Liver (tissue), 3 donors: Measurements from ENCODE around the gene ALAS1.

Experiments
- FOXA1 ChIP-seq: IDR thresholded peaks from 2 replicates; pipeline ENCODE4 v1.6.1; 2016; ENCODE audit warnings: antibody characterized with exemption
- GABPA ChIP-seq, 2 donors: IDR thresholded peaks in 1 of 2; conservative IDR thresholded peaks in 1 of 2; 2 replicates each; pipeline ENCODE4 v1.6.1; 2016; ENCODE audit warnings: antibody characterized with exemption in 2 of 2, mild to moderate bottlenecking in 1 of 2, moderate library complexity in 1 of 2
- NR2F2 ChIP-seq: IDR thresholded peaks from 2 replicates; pipeline ENCODE4 v1.6.1; 2016; ENCODE audit warnings: antibody characterized with exemption
- RAD21 ChIP-seq, 2 donors: IDR thresholded peaks; 2 replicates each; pipeline ENCODE4 v1.6.1; 2016; ENCODE audit warnings: antibody characterized with exemption in 2 of 2, mild to moderate bottlenecking in 2 of 2
- TAF1 ChIP-seq: conservative IDR thresholded peaks from 2 replicates; pipeline ENCODE4 v1.6.1; 2016; ENCODE audit warnings: antibody characterized with exemption, mild to moderate bottlenecking
- TF ChIP-seq, protein P1 (sequence below): fragments of 150-350 bp; IDR thresholded peaks from 2 replicates; pipeline ENCODE4 v1.5.1; 2017; ENCODE audit warnings: improper control_type of control experiment, low read depth, low read length; ENCODE audit not compliant: missing input control
- TF ChIP-seq, protein P2 (sequence below): IDR thresholded peaks from 2 replicates; pipeline ENCODE4 v1.6.1; 2016; ENCODE audit warnings: antibody characterized with exemption, mild to moderate bottlenecking
- donor health status: healthy.
- donor health status: healthy.

DNA sequence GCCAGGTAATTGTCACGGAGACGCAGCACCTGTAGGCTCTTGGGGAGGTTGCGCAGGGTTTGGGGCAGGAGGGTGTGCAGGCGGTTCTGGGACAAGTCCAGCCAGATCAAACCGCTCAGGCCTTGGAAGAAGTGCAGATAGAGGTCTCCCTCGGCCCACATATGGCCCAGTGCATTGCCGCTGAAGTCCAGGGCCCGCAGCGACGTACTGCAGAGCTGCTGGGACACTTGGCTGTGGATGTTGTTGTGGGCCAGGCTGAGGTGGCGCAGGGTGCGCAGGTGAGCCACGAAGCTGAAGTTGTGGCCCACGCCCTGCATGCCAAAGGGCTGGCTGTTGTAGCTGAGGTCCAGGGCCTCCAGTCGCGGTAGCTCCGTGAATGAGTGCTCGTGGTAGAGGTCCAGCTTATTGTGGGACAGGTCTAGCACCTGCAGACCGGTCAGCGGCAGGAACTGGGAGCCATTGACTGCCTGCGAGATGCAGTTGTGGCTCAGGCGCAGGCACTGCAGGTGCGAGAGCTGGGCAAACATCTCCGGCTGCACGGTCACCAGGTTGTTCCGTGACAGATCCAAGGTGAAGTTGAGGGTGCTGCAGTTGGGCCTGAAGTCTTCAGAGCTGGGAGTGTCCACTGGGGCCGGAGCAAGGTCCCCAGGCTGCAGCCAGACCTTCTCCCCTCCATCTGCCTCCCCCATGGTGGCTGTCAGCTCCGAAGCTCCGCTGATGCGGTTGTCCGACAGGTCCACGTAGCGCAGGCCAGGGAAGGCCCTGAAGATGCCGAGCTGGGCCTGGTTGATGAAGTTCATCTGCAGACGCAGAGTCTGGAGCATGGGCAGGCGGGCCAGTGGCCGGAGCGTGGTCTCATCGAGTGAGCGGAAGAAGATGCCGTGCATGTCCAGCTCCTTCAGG is 24.6 kb downstream of the ALAS1 start:
- TF ChIP-seq, protein P1, sequence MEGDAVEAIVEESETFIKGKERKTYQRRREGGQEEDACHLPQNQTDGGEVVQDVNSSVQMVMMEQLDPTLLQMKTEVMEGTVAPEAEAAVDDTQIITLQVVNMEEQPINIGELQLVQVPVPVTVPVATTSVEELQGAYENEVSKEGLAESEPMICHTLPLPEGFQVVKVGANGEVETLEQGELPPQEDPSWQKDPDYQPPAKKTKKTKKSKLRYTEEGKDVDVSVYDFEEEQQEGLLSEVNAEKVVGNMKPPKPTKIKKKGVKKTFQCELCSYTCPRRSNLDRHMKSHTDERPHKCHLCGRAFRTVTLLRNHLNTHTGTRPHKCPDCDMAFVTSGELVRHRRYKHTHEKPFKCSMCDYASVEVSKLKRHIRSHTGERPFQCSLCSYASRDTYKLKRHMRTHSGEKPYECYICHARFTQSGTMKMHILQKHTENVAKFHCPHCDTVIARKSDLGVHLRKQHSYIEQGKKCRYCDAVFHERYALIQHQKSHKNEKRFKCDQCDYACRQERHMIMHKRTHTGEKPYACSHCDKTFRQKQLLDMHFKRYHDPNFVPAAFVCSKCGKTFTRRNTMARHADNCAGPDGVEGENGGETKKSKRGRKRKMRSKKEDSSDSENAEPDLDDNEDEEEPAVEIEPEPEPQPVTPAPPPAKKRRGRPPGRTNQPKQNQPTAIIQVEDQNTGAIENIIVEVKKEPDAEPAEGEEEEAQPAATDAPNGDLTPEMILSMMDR: no peak
- no peak for TF ChIP-seq RAD21 (IDR thresholded peaks at IDR 0.05)
- TF ChIP-seq TAF1: no peak
- TF ChIP-seq NR2F2: no peak
- TF ChIP-seq, protein P2, sequence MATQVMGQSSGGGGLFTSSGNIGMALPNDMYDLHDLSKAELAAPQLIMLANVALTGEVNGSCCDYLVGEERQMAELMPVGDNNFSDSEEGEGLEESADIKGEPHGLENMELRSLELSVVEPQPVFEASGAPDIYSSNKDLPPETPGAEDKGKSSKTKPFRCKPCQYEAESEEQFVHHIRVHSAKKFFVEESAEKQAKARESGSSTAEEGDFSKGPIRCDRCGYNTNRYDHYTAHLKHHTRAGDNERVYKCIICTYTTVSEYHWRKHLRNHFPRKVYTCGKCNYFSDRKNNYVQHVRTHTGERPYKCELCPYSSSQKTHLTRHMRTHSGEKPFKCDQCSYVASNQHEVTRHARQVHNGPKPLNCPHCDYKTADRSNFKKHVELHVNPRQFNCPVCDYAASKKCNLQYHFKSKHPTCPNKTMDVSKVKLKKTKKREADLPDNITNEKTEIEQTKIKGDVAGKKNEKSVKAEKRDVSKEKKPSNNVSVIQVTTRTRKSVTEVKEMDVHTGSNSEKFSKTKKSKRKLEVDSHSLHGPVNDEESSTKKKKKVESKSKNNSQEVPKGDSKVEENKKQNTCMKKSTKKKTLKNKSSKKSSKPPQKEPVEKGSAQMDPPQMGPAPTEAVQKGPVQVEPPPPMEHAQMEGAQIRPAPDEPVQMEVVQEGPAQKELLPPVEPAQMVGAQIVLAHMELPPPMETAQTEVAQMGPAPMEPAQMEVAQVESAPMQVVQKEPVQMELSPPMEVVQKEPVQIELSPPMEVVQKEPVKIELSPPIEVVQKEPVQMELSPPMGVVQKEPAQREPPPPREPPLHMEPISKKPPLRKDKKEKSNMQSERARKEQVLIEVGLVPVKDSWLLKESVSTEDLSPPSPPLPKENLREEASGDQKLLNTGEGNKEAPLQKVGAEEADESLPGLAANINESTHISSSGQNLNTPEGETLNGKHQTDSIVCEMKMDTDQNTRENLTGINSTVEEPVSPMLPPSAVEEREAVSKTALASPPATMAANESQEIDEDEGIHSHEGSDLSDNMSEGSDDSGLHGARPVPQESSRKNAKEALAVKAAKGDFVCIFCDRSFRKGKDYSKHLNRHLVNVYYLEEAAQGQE: no peak
- TF ChIP-seq FOXA1: no peak
- TF ChIP-seq GABPA (IDR thresholded peaks at IDR 0.05 in 1 of 2, conservative IDR thresholded peaks at IDR 0.05 in 1 of 2): no peak
